ENCODE results near the gene ABT1. TPM values are rescaled to one million over a fixed set of nuclear protein-coding genes. Genes with fewer than 3 reads are reported as not detected.
A peak's percentile ranks its signal among the peaks of the same experiment; 100 is the strongest.

Gene ABT1
- total and polyA plus RNA-seq, 8 donors: 3.5 to 10.2 (median 5.6) TPM

- no peaks in the 10 kb centered on the region for H3K36me3 ChIP-seq
- peak overlapping the region in 1 of 4 donors; percentile 39 for H3K27ac ChIP-seq
- WGBS, 2 donors: 6 to 7% methylated on average over 34 of the region's 34 CpGs
- FAIRE-seq: no peak
- intact Hi-C loops (cut with DNase I): no loop called here
- no peaks in the 10 kb centered on the region for H3K9me3 ChIP-seq
- H3K27me3 ChIP-seq: no peaks in the 10 kb centered on the region
- ATAC-seq: peak; percentile 68 to 81 (median 72)
- TF ChIP-seq, protein P1, sequence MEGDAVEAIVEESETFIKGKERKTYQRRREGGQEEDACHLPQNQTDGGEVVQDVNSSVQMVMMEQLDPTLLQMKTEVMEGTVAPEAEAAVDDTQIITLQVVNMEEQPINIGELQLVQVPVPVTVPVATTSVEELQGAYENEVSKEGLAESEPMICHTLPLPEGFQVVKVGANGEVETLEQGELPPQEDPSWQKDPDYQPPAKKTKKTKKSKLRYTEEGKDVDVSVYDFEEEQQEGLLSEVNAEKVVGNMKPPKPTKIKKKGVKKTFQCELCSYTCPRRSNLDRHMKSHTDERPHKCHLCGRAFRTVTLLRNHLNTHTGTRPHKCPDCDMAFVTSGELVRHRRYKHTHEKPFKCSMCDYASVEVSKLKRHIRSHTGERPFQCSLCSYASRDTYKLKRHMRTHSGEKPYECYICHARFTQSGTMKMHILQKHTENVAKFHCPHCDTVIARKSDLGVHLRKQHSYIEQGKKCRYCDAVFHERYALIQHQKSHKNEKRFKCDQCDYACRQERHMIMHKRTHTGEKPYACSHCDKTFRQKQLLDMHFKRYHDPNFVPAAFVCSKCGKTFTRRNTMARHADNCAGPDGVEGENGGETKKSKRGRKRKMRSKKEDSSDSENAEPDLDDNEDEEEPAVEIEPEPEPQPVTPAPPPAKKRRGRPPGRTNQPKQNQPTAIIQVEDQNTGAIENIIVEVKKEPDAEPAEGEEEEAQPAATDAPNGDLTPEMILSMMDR (IDR thresholded peaks at IDR 0.05): no peak
- DNase-seq: peak; percentile 83 to 98 (median 94)
- H3K4me3 ChIP-seq: peak overlapping the region in 3 of 4 donors; percentile 6 to 38 (median 32)
- H3K4me1 ChIP-seq: peaks cover 0 to 6% (median 0%) of the 10 kb centered on the region in 3 donors
Measured at GRCh38 chr6:26568601-26569432, 27.9 kb upstream of the ABT1 start.

- Histone ChIP-seq H3K4me1 (peaks cover 0 to 6% (median 0%) of the 10 kb centered on the region in 3 donors), H3K9me3 (no peaks in the 10 kb centered on the region), H3K27me3 (no peaks in the 10 kb centered on the region), H3K36me3 (no peaks in the 10 kb centered on the region), H3K27ac (no peak overlapping the region), H3K4me3 (peak overlapping the region in 1 of 4 donors; percentile 38)
- WGBS, 2 donors: 5 to 17% methylated on average over 2 of the region's 2 CpGs
- no peak for ATAC-seq
- intact Hi-C loops (cut with DNase I): no loop called here
- DNase-seq: no peak
- FAIRE-seq: no peak
- TF ChIP-seq, protein P1 (IDR thresholded peaks at IDR 0.05): no peak
Measured at GRCh38 chr6:26569433-26569764, 27.4 kb upstream of the ABT1 start.

GRCh38 chr6:26570027-26570809 is 26.5 kb upstream of the ABT1 start:
- Histone ChIP-seq H3K4me1 (peaks cover 0 to 6% (median 0%) of the 10 kb centered on the region in 3 donors), H3K36me3 (no peaks in the 10 kb centered on the region), H3K27ac (no peak overlapping the region), H3K4me3 (no peak overlapping the region), H3K27me3 (no peaks in the 10 kb centered on the region), H3K9me3 (no peaks in the 10 kb centered on the region)
- TF ChIP-seq, protein P1 (IDR thresholded peaks at IDR 0.05): no peak
- ATAC-seq: no peak
- WGBS, 2 donors: 77 to 79% methylated on average over 21 of the region's 21 CpGs
- no peak for FAIRE-seq
- no peak for DNase-seq
- intact Hi-C loops (cut with DNase I): loop anchor here in 1 of 3 donors (10.0 kb wide), 1 partner anchor 245 kb away; no protein-coding TSS in a partner anchor

DNA sequence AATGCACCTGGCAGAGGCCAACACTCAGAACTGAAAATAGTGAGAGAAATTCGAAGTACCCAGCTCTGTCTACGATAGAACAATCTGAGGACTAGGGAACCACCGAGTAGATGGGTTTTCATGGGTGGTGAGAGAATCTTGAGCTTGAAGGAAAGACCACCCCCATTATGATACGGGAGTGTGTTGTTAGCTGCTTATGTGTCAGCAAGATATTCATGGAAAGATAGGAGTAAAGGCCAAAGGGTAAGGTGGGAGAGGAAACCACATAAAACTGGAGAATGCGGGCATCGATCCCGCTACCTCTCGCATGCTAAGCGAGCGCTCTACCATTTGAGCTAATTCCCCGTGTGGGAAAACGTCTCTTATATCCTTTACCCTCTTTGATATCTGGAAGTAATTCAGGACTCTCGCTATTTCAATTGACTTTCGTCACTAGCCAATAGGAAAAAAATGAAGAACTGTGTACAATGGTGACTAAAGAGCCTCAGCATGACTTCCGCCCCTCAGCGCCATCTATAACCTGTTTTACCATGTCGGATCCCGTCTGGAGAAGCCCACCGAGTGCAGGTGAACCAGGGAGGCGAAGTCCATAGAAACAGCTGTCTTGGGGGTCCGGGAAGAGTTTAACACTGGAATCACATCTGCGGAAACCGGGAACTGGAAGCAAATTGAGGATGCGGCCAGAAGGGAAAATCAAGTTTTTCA is 25.0 kb upstream of the ABT1 start:
- Histone ChIP-seq H3K9me3 (no peaks in the 10 kb centered on the region), H3K27me3 (no peaks in the 10 kb centered on the region), H3K4me3 (peak overlapping the region; percentile 24 to 47 (median 30)), H3K36me3 (no peaks in the 10 kb centered on the region), H3K4me1 (peaks cover 0 to 6% (median 0%) of the 10 kb centered on the region in 3 donors), H3K27ac (peak overlapping the region in 3 of 4 donors; percentile 22 to 76 (median 72))
- peak in 4 of 6 donors; percentile 37 to 80 (median 60) for DNase-seq
- TF ChIP-seq, protein P1 (IDR thresholded peaks at IDR 0.05): no peak
- no peak for FAIRE-seq
- WGBS, 2 donors: 3 to 4% methylated on average over 24 of the region's 24 CpGs
- peak; percentile 75 to 83 (median 82) for ATAC-seq
- intact Hi-C loops (cut with DNase I): loop anchor here in 1 of 3 donors (10.0 kb wide), 1 partner anchor 247 kb away; no protein-coding TSS in a partner anchor

Measured in pancreas (tissue), 10 donors.